Measurements from ENCODE around the gene ZNF396. TPM values are rescaled to one million over a fixed set of nuclear protein-coding genes. Genes with fewer than 3 reads are reported as not detected.

The ZNF396 gene
- total and polyA plus RNA-seq, 7 experiments from 2014 or later: 0.11 to 8.2 (median 1.0) TPM

- peaks cover 0 to 5% (median 0%) of the 10 kb centered on the region in 11 donors for H3K9me3 Mint-ChIP-seq
- no peaks in the 10 kb centered on the region for H3K27me3 Mint-ChIP-seq
- no peak overlapping the region for H3K4me3 Mint-ChIP-seq
- H3K4me3 ChIP-seq (ENCODE audit: low read length): no peak overlapping the region
- no peaks in the 10 kb centered on the region for H3K4me1 ChIP-seq (ENCODE audit: control insufficient read depth in 2 of 2, insufficient read depth in 2 of 2, low read length in 2 of 2)
- intact Hi-C loops (cut with micrococcal nuclease): no loop called here
- H3K27ac Mint-ChIP-seq: no peak overlapping the region
- no peak for DNase-seq
- H3K27me3 ChIP-seq (ENCODE audit: control insufficient read depth in 2 of 2, insufficient read depth in 2 of 2, low read length in 2 of 2): no peaks in the 10 kb centered on the region
- H3K9me3 ChIP-seq (ENCODE audit: control insufficient read depth in 2 of 3, low read length in 3 of 3): no peaks in the 10 kb centered on the region
- ChIA-PET CTCF (no interaction called here), POLR2A (no interaction called here)
- no peak for ATAC-seq
- no peak overlapping the region for H3K27ac ChIP-seq (ENCODE audit: low read depth, low read length)
- H3K36me3 Mint-ChIP-seq: peaks cover 0 to 10% (median 2%) of the 10 kb centered on the region in 5 donors
- H3K36me3 ChIP-seq (ENCODE audit: control insufficient read depth in 2 of 3, insufficient read depth in 3 of 3, low read length in 3 of 3): peaks cover 0 to 3% (median under 1%) of the 10 kb centered on the region in 3 experiments
- no peaks in the 10 kb centered on the region for H3K4me1 Mint-ChIP-seq
These were observed 50.3 kb downstream of the ZNF396 start for GRCh38 chr18:35326695-35327387.

- H3K36me3 Mint-ChIP-seq: peaks cover 0 to 10% (median 2%) of the 10 kb centered on the region in 5 donors
- H3K27me3 Mint-ChIP-seq: no peaks in the 10 kb centered on the region
- peaks cover 0 to 5% (median 0%) of the 10 kb centered on the region in 11 donors for H3K9me3 Mint-ChIP-seq
- Histone ChIP-seq H3K9me3 (ENCODE audit: control insufficient read depth in 2 of 3, low read length in 3 of 3) (no peaks in the 10 kb centered on the region), H3K27ac (ENCODE audit: low read depth, low read length) (no peak overlapping the region), H3K4me1 (ENCODE audit: control insufficient read depth in 2 of 2, insufficient read depth in 2 of 2, low read length in 2 of 2) (no peaks in the 10 kb centered on the region), H3K36me3 (ENCODE audit: control insufficient read depth in 2 of 3, insufficient read depth in 3 of 3, low read length in 3 of 3) (no peaks in the 10 kb centered on the region), H3K27me3 (ENCODE audit: control insufficient read depth in 2 of 2, insufficient read depth in 2 of 2, low read length in 2 of 2) (no peaks in the 10 kb centered on the region), H3K4me3 (ENCODE audit: low read length) (no peak overlapping the region)
- ChIA-PET CTCF (no interaction called here), POLR2A (no interaction called here)
- intact Hi-C loops (cut with micrococcal nuclease): no loop called here
- ATAC-seq (no peak), DNase-seq (no peak)
- H3K27ac Mint-ChIP-seq: no peak overlapping the region
- no peaks in the 10 kb centered on the region for H3K4me1 Mint-ChIP-seq
- H3K4me3 Mint-ChIP-seq: no peak overlapping the region
These were observed 52.0 kb downstream of the ZNF396 start for GRCh38 chr18:35324926-35325655.

GRCh38 chr18:35322486-35323458 lies 54.4 kb downstream of the ZNF396 start:
- H3K27ac Mint-ChIP-seq: no peak overlapping the region
- CTCF ChIA-PET: no interaction called here
- intact Hi-C loops (cut with micrococcal nuclease): no loop called here

More at GRCh38 chr18:35322486-35323458, 54.4 kb downstream of the ZNF396 start:
- ATAC-seq (no peak), DNase-seq (no peak)
- no peak overlapping the region for H3K4me3 ChIP-seq (ENCODE audit: low read length)
- Mint-ChIP-seq H3K36me3 (peaks cover 0 to 10% (median 0%) of the 10 kb centered on the region in 5 donors), H3K27me3 (no peaks in the 10 kb centered on the region), H3K4me1 (no peaks in the 10 kb centered on the region), H3K4me3 (no peak overlapping the region), H3K9me3 (peaks cover 0 to 10% (median 0%) of the 10 kb centered on the region in 11 donors)
- H3K9me3 ChIP-seq (ENCODE audit: control insufficient read depth in 2 of 3, low read length in 3 of 3): no peaks in the 10 kb centered on the region
- H3K27ac ChIP-seq (ENCODE audit: low read depth, low read length): no peak overlapping the region
- POLR2A ChIA-PET: no interaction called here
- H3K36me3 ChIP-seq (ENCODE audit: control insufficient read depth in 2 of 3, insufficient read depth in 3 of 3, low read length in 3 of 3): no peaks in the 10 kb centered on the region
- H3K27me3 ChIP-seq (ENCODE audit: control insufficient read depth in 2 of 2, insufficient read depth in 2 of 2, low read length in 2 of 2): no peaks in the 10 kb centered on the region
- H3K4me1 ChIP-seq (ENCODE audit: control insufficient read depth in 2 of 2, insufficient read depth in 2 of 2, low read length in 2 of 2): no peaks in the 10 kb centered on the region

Other genes with a start within 250 kb of the ZNF396 start
- 10 to 100 TPM; 12.1 to 59.1 (median 27.6) TPM for gene ZNF397, start 136.3 kb downstream of the ZNF396 start, total RNA-seq
- 10 to 100 TPM in 1 of 2 donors, 1 to 10 TPM in 1; 9.0 to 14.0 TPM for gene ZNF397, start 136.3 kb downstream of the ZNF396 start, polyA plus RNA-seq
- gene ZSCAN30, start 87.1 kb downstream of the ZNF396 start, total RNA-seq: 10 to 100 TPM; 14.0 to 23.2 (median 20.8) TPM
- 1 to 10 TPM; 5.5 to 7.2 TPM for gene ZSCAN30, start 87.1 kb downstream of the ZNF396 start, polyA plus RNA-seq
- 10 to 100 TPM; 55.6 to 98.1 (median 80.8) TPM for gene ZNF24, start 32.9 kb downstream of the ZNF396 start, total RNA-seq
- gene ZNF24, start 32.9 kb downstream of the ZNF396 start, polyA plus RNA-seq: 10 to 100 TPM; 67.6 to 80.5 TPM
- gene INO80C, start 120.6 kb upstream of the ZNF396 start, total RNA-seq: 10 to 100 TPM; 20.6 to 26.8 (median 25.7) TPM
- gene INO80C, start 120.6 kb upstream of the ZNF396 start, polyA plus RNA-seq: 10 to 100 TPM; 20.2 to 26.1 TPM
- gene GALNT1, start 204.4 kb upstream of the ZNF396 start, total RNA-seq: 10 to 100 TPM; 20.9 to 42.0 (median 35.1) TPM
- 10 to 100 TPM; 21.4 to 24.5 TPM for gene GALNT1, start 204.4 kb upstream of the ZNF396 start, polyA plus RNA-seq

All from naive thymus-derived CD4-positive, alpha-beta T cell (primary cell).